Sigmoid colon (tissue), 7 donors: ENCODE results near the gene IGF2BP3. TPM values are rescaled to one million over a fixed set of nuclear protein-coding genes. Genes with fewer than 3 reads are reported as not detected.

ENCODE experiments used
- DNase-seq: peaks from one replicate; pipeline ENCODE4 v3.0.0-alpha.2; 2019
- H3K27ac ChIP-seq, 4 donors: fragments of 200-600 bp; sonication (generic); one replicate each; pipeline ENCODE4 v1.5.1; 2016 to 2019; ENCODE audit warnings: mild to moderate bottlenecking in 1 of 4
- H3K27me3 ChIP-seq, 3 donors: fragments of 200-600 bp; sonication (generic); one replicate each; pipeline ENCODE4 v1.5.1; 2019; ENCODE audit warnings: mild to moderate bottlenecking in 1 of 3
- H3K36me3 ChIP-seq, 4 donors: fragments of 200-600 bp; sonication (generic); one replicate each; pipeline ENCODE4 v1.5.1; 2016 to 2019
- H3K4me1 ChIP-seq, 4 donors: fragments of 200-600 bp; sonication (generic); one replicate each; pipeline ENCODE4 v1.5.1; 2017 to 2019
- H3K4me3 ChIP-seq, 4 donors: fragments of 200-600 bp; sonication (generic); one replicate each; pipeline ENCODE4 v1.5.1; 2017 to 2019; ENCODE audit warnings: mild to moderate bottlenecking in 2 of 4, moderate library complexity in 1 of 4
- H3K9me3 ChIP-seq, 4 donors: fragments of 200-600 bp in 3 of 4; sonication (generic) in 3 of 4; one replicate each; pipeline versions ENCODE4 v1.5.1 to v1.6.1; 2013 to 2019
- CTCF ChIP-seq, 4 experiments: fragments of 450-650 bp in 3 of 4; fragments of 200-600 bp in 1 of 4; IDR thresholded peaks; one replicate each; pipeline ENCODE4 v1.5.1; 2016 to 2019; ENCODE audit warnings: antibody characterized with exemption in 4 of 4, mild to moderate bottlenecking in 3 of 4, moderate library complexity in 2 of 4
- EP300 ChIP-seq, 4 donors: sonication (generic); formaldehyde crosslinking; IDR thresholded peaks; one replicate each; pipeline ENCODE4 v1.6.1; 2017; ENCODE audit warnings: antibody characterized with exemption in 4 of 4
- POLR2A ChIP-seq, 2 donors: fragments of 450-650 bp; IDR thresholded peaks; one replicate each; pipeline ENCODE4 v1.6.1; 2016; ENCODE audit warnings: antibody characterized with exemption in 2 of 2, mild to moderate bottlenecking in 2 of 2, moderate library complexity in 2 of 2
- POLR2AphosphoS5 ChIP-seq, 4 donors: sonication (generic); formaldehyde crosslinking; IDR thresholded peaks; one replicate each; pipeline ENCODE4 v1.6.1; 2017; ENCODE audit warnings: antibody characterized with exemption in 4 of 4
- WGBS, 2 donors: extraction: QIAGEN DNeasy Blood & Tissue Kit; methylation state at CpG; one replicate each; pipeline ENCODE4 v1.1.7; 2013; 5-methylcytosine and 5-hydroxymethylcytosine counted together
- intact Hi-C: fragments of 100-400 bp; cut with DNase I; formaldehyde crosslinking; loops from one replicate; pipeline ENCODE4 v1.15.1; 2023
- polyA plus RNA-seq, 3 donors: library from polyadenylated mRNA; stranded (reverse); fragments of 200-250 nt; gene quantifications; one replicate each; pipeline ENCODE4 v1.2.3, GENCODE V29; 2013
- total RNA-seq, 4 donors: library from RNA; depleted of rRNA; stranded (reverse); fragments of >200 nt; gene quantifications; one replicate each; pipeline ENCODE4 v1.1.0, GENCODE V29; 2016
- donor health status: healthy with polysubstance abuse.
- donor health status: Bipolar disorder and iron deficiency.
- donor health status: healthy.

The IGF2BP3 gene
- total and polyA plus RNA-seq, 7 donors, result under 0.01 to 1.9 (median 1.2) TPM; not detected in 2

GRCh38 chr7:23377134-23377533, 93.2 kb downstream of the IGF2BP3 start:
- H3K27ac ChIP-seq, result no peak overlapping the region
- no peaks in the 10 kb centered on the region for H3K27me3 ChIP-seq
- H3K9me3 ChIP-seq, result no peaks in the 10 kb centered on the region
- no peaks in the 10 kb centered on the region for H3K4me1 ChIP-seq
- H3K4me3 ChIP-seq, result no peak overlapping the region
- TF ChIP-seq CTCF (IDR thresholded peaks at IDR 0.05), result no peak
- no peak for TF ChIP-seq POLR2A (IDR thresholded peaks at IDR 0.05)
- no peak for TF ChIP-seq POLR2AphosphoS5 (IDR thresholded peaks at IDR 0.05)
- no peak for TF ChIP-seq EP300 (IDR thresholded peaks at IDR 0.05)
- no peak for DNase-seq
- no peaks in the 10 kb centered on the region for H3K36me3 ChIP-seq
- WGBS, 2 donors, result 64 to 70% methylated on average over 3 of the region's 3 CpGs
- intact Hi-C loops, result no loop called here

- WGBS, 2 donors, result 43 to 85% methylated on average over 6 of the region's 6 CpGs
- intact Hi-C loops, result no loop called here
- TF ChIP-seq CTCF (IDR thresholded peaks at IDR 0.05) (no peak), EP300 (IDR thresholded peaks at IDR 0.05) (no peak), POLR2A (IDR thresholded peaks at IDR 0.05) (no peak), POLR2AphosphoS5 (IDR thresholded peaks at IDR 0.05) (no peak)
Observed at GRCh38 chr7:23373151-23374004, 96.9 kb downstream of the IGF2BP3 start.

DNA sequence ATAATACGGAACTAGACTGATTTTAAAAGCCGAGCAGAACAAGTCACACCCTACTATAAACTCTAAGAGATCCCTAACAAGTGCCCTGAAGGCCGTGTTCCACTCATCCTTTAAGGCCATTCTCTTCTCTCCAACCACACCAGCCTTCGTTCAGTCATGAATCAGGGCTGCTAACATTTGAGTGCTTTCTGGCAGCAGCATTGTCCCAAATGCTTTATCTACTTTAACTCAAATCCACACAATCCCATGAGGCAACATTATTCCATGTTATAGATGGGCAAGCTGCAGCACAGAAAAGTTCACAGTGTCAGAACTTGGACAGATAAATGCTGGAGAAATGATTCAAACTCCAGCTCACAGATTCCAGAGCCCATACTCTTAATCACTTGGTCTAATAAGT, 97.7 kb downstream of the IGF2BP3 start:
- intact Hi-C loops, result no loop called here
- no peak for DNase-seq
- no peak overlapping the region for H3K4me3 ChIP-seq
- H3K36me3 ChIP-seq, result no peaks in the 10 kb centered on the region
- no peaks in the 10 kb centered on the region for H3K4me1 ChIP-seq
- H3K27me3 ChIP-seq, result no peaks in the 10 kb centered on the region
- TF ChIP-seq CTCF (IDR thresholded peaks at IDR 0.05) (no peak), EP300 (IDR thresholded peaks at IDR 0.05) (no peak), POLR2A (IDR thresholded peaks at IDR 0.05) (no peak), POLR2AphosphoS5 (IDR thresholded peaks at IDR 0.05) (no peak)
- WGBS, 2 donors, result 40 to 69% methylated on average over 4 of the region's 4 CpGs
- H3K27ac ChIP-seq, result no peak overlapping the region
- H3K9me3 ChIP-seq, result no peaks in the 10 kb centered on the region

More at GRCh38 chr7:23373151-23374004, 96.9 kb downstream of the IGF2BP3 start:
- no peaks in the 10 kb centered on the region for H3K9me3 ChIP-seq
- no peak for DNase-seq
- no peaks in the 10 kb centered on the region for H3K27me3 ChIP-seq
- no peak overlapping the region for H3K27ac ChIP-seq
- H3K36me3 ChIP-seq, result no peaks in the 10 kb centered on the region
- H3K4me1 ChIP-seq, result no peaks in the 10 kb centered on the region
- H3K4me3 ChIP-seq, result no peak overlapping the region

DNA sequence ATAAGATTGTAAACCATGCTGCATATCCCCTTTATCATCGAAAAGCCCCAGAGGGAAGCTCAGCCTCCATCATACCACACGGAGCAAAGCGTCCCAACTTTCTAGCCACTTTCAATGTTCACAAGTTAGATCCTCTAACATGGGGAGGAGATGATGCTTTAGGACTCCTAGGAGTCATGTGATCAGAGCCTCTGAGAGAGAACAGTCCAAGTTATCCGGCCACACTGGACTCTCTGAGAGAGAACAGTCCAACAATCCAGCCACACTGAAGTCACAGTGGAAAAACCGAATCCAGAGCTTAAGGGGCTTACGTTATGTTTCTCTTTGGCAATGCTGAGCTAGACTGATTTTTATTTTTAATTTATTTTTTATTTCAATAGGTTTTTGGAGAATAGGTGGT, 98.6 kb downstream of the IGF2BP3 start:
- no peak overlapping the region for H3K27ac ChIP-seq
- no peak for DNase-seq
- no peaks in the 10 kb centered on the region for H3K9me3 ChIP-seq
- H3K36me3 ChIP-seq, result no peaks in the 10 kb centered on the region
- H3K4me1 ChIP-seq, result no peaks in the 10 kb centered on the region
- TF ChIP-seq EP300 (IDR thresholded peaks at IDR 0.05) (no peak), POLR2AphosphoS5 (IDR thresholded peaks at IDR 0.05) (no peak), CTCF (IDR thresholded peaks at IDR 0.05) (no peak), POLR2A (IDR thresholded peaks at IDR 0.05) (no peak)
- intact Hi-C loops, result no loop called here
- WGBS, 2 donors, result 88 to 91% methylated on average over 6 of the region's 6 CpGs
- H3K4me3 ChIP-seq, result no peak overlapping the region
- no peaks in the 10 kb centered on the region for H3K27me3 ChIP-seq
